ENCODE measurements around the gene ALG8.

GRCh38 chr11:78112582-78113275 is 26.7 kb downstream of the ALG8 start:
- TF ChIP-seq CTCF (IDR thresholded peaks at IDR 0.05) (no peak), POLR2A (IDR thresholded peaks at IDR 0.05) (no peak)

Measured in right lobe of liver (tissue), 4 donors.